DMS153 treated with DMSO at 0.1 percent for 48 hours (cell line): ENCODE measurements around the gene AHNAK.

Experiments used
- DNase-seq: peaks from one replicate; lab custom pipeline; 2025; ENCODE audit not compliant: unreplicated experiment; lab: John Stamatoyannopoulos, UW

AHNAK gene

DNA sequence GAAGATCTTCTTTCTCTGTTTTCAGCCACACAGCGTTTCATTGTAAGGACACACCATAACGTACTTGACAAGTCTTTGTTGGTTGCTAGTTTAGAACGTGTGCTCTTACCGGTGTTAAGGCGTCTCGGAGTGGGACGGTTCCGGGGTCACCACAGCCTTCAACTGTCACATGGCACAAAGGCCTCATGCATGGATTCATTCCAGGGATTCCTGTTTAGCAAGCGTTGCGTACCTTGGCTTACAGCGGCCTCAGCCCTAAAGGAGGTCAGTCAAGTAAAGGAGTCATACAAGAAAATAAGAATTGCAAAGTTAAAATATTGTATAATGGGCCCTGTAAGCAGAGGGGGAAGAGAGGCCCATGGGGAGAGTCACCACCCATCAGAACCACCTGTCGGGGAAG lies 130.0 kb downstream of the AHNAK start:
- no peak for DNase-seq

DNA sequence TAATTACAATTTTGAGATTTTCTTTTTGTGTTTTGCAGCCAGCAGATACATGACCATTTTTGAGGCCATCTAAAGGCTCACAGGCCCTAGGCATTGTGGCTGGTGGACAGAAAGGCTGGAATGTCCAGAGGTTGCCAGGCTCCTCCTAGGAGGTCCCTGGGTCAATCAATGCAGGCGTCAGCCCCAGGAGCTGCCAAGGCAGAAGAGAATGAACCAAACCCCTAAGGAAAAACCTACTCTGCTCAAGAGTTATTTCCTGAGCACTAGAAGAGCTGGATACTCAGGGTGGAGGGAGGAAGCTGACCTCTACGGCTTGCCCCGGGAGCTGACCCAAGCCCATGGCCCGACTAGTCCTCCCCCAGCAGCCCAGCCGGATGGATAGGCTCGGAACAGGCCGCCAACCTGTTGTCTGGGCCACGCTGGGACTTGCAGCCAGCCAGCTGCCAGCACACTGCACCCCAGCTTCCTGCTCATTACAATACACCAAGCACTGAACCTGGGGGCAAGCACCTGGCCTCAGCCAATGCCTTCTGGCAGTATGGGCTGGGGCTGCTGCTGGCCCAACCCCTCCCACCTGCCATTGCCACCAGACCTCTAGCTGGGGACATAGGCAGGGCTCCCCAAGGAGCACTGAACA lies 133.4 kb downstream of the AHNAK start:
- no peak for DNase-seq

DNA sequence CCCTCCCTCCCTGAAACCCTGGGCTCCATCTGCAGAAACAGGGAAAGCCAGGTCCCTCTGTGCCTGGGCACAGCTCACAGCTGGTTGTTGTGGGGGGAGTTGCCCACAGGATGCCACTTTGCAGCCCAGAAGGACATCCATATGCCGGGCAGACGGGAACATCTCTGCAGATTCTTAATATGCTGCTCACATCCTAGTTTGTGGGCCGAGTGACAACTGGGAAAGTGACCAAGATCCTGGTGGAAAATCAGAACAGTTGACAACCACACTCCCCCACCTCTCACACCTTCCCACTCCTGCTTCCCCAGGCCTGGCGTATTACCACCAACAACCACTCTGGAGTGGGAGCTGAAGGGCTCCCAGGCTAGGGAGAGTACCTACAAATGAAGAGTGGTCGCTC lies 135.1 kb downstream of the AHNAK start:
- DNase-seq, result no peak

DNA sequence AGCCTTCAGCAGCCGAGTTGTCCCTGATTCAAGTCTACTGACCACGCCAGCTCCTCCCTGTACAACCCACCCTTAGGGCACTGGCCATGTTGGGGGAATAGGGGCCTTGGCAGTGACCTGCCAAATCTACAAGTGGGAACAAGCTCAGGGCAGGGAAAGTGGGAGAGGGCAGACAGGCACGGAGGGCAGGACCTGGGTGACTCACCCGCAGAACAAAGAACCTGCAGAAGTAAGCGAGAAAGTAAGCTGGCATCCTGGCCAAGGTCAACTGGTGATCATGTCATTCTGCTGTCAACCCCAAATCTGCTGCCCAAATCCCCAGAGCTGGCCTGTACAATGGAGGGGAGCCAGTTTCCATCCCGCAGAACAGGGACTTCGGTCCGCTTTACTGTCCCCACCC lies 135.6 kb downstream of the AHNAK start:
- DNase-seq, result no peak

DNA sequence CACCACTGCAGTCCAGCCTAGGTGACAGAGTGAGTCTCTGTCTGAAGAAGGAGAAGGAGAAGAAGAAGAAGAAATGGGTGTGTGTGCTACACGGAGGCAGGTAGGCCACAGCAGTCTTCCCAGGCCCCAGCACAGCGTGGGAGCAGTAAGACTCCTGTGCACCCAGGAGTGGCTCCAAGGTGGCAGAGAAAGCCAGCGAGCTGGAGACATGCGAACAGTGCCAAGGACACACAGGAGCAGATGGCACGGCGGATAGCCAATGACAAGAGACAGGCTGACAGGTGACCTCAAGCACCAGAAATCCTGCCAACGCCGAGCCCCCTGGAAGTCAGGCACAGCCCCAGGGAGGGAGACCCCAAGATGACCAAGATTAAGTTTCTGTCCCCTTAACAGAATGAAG lies 136.8 kb downstream of the AHNAK start:
- DNase-seq, result no peak

DNA sequence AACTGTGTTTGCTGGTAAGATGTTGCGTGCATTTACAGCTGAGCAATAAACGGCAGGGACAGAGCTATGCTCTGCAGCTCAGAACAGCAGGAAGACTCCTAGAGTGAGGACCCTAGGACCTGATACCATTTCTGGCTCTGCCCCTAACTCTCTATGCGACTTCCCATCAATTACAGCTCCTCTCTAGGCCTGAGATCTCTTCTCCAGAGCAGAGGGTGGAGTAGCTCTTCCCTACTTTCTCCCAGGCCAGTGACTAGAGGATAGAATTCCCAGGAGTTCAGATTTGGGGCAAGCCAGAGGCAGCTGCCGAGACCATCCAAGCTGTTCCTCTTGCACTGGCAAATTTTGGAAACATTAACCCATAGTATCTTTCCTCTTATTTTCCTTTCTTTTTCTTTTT lies 140.6 kb downstream of the AHNAK start:
- no peak for DNase-seq

DNA sequence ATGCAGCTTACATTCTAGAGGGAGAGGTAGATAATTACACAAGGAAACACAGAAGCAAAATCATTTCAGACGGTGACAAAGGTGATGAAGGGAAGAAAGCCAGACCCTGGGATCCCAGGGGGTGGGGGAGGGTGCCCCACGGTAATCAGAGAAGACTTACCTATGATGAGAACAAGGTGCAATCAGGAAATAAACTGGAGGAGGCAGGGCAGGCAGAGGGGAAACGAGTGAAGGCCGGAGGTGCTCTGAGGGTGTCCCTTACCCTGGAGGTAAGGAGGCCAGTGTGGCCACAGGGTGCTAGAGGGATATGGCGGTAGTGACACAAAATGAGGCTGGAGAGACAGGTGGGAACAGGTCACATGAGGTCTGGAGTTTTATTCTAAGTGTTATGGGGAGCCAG lies 141.7 kb downstream of the AHNAK start:
- no peak for DNase-seq

DNA sequence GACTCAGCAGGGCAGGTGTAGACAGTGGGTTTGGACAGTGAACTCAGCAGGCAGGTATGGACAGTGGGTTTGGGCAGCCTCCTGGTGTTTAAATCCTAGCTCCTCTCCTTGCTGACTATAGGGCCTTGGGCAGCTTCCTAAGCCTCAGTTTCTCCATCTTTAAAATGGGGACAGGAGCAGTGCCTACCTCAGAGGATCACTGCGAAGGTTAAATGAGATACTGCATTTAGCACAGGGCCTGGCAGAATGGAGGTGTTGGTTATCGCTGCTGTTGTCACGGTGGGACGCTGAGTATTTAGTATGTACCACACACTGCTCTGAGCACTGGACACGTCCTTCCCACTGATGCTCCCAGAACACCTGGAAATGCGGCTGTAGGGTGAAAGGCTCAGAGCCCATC lies 142.2 kb downstream of the AHNAK start:
- no peak for DNase-seq

DNA sequence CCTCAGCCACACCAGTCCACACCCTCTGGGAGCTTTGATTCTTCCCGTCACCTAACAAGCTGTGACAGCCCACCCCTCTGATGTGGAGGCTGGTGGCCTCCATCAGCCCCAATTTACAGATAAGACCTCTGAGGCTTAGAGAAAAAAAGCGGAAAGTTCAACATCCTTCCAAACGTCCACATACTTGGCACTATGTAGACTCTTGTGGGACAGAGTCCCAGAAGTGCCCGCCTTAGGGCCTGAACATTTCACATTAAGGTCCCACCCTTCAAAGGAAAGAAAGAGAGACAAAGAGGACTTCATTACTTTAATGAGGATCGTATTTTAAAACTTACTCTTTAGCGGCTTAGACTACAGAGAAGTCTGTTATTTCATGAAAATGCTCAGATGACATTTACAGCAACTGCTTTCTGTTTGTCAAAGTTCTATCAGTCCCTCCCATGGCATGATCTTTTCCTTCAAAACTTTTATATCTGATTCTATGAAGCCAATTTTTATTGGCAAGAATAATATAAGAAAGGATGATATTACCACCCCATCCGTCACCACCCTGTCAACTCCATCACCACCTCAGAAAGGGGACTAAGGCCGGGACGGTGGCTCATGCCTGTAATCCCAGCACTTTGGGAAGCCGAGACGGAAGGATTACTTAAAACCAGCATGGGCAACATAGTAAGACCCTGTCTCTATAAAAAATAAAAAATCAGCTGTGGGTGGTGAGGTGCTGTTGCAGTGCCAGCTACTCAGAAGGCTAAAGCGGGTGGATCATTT lies 143.5 kb downstream of the AHNAK start:
- no peak for DNase-seq

DNA sequence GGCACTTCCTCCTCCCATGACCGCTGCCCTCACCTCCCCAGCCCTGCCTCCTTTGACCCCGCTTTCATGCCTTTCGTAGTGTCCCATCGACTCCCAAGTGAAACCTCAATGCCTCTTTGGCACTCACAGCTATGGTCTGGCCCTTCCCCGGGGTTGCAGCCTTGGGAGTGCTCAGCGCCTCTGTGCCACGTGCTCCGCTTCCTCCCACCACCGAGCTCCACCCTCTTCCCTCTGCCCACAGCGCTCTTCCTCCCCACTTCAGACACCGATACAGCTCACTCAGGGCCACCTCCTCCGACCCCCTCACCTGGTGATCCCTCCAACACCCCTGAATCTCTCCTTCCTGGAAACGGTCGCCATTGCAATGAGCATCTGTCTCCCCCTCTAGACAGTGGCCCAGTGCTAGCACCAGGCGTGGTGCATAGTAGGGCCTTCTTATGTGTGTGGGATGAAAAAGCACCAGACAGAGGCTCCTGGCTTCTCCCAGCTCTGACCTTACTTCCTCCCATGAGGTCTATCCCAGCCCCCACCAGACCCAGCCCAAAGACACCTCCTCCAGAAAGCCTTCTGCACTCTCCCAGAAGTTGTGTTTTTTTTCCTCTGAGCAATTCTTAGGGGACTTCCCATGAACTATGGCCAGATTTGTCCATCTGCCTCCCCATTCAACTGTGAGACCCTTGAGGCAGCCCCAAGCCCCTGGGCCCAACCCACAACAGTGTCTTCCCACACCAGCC lies 144.2 kb downstream of the AHNAK start:
- no peak for DNase-seq

DNA sequence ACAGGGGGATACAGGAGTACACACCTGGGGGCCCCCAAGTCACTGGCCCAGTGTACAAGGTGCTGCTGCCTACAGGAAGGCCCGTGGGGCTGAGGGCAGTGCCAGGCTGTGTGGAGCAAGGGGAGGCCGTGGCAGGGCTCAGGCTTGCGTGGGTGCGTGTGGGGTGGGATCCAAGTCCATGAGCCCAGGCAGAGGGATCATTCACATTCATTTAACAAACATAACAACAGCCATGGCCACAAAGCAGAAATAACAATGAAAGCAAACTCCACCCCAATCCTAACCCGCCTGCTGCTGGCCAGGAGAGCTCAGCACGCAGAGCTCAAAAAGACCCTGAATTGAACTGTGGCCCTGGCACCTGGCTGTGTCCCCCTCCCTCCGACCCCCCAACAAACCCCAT lies 144.8 kb downstream of the AHNAK start:
- no peak for DNase-seq

DNA sequence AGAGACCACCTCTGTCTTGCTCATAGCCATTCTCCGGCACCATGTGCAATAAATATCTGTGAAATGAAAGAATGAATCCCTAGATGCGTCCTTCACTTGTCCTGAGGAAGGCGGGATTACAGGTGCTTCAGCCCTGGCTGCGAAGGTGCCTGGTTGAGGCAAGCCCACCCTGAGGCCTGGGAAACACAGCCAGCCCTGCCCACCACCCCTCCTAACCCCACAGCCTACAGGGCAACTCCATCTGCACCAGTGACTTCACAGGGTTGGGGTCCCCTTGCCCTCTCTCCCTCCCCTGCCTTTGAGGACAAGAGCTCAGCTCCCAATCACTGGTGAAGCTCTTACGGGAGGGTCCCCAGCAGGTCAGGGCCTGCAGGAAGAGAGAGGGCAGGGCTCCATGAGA lies 145.2 kb downstream of the AHNAK start:
- DNase-seq, result no peak

DNA sequence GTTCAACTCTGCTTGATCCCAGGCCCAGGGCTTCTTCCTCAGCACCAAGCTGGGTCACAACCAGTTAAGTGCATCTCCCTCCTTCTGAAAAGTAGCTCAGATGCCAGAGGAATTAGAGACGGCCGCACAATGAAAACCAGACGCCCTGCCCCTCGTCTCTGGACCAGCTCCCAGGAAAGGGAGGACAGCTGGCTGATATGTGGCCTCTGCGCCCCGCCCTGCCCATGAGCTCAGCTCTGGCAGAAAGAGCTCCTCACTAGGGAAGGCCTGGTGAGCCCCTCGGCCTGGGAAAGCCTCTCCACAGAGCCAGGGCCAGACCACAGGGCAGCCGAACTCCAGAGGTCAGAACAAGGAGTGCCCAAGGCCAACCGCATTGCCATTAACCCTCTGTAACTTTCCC lies 145.8 kb downstream of the AHNAK start:
- DNase-seq, result no peak

DNA sequence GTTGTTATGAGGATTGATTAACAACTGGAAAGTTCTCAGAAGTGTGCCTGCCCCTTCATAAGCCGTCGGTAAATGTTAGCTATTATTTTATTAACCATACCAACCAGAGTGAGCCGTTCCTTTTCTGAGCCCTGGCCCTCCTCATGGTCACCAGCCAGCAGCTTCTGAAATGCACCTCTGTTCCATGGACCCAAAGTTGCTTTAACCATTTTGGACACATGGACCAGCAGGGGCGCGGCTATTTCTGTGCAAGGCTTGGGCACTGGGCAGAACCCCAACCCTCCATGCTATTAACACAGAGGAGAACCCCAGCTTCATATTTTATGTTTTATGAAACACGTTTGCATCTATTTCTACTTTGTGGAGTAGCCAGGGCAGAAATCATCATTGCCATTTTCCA lies 146.3 kb downstream of the AHNAK start:
- no peak for DNase-seq

DNA sequence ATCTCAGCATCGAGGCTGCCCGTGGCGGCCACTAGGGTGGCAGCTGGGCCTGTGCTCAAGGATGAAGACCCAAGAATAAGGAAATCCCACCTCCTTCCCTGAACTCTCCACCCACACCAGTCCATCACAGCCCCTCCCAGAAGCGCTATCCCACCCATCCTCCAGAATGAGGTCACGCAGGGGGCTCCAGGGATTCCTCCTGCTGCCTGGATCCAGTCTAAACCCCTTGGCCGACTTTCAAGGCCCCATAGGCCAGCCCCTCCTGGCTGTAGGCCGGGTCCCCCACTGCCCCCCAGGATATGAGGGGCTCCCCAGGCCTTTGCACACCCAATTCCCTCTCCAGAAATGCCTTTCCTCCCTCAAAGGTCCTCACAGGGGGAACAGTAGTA lies 146.7 kb downstream of the AHNAK start:
- no peak for DNase-seq

DNA sequence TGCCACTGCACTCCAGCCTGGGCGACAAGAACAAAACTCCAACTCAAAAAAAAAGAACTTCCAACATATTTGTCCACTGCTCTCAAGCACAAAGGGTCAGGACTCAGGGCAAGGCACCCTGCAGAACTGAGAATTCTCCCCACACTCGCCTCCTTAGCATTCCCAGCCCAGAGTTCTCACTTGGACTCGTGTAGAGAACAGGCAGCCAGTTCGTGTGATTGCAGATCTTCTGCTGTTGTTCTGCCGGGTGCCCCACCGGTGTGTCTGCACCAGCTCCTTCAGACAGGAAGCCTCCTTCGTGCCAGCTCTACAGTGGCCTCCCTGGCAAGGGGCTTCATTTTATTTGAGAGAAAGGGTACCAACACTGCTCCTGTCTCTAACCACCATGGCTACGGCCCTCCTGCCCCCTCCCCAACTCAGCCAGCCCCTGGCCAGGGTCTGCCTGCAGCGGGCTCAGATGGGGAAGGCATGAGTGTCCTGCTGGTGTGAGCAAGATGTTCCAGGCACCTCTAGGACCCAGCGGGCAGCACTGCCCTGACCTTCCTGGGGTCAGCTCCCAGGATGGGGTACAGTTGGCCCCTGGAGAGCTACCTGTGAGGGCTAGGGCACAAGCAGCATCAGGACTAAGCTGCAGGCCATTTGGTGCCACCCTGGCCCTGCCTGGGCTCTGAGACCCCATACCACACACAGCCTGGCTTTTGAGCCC lies 147.3 kb downstream of the AHNAK start:
- DNase-seq, result no peak

DNA sequence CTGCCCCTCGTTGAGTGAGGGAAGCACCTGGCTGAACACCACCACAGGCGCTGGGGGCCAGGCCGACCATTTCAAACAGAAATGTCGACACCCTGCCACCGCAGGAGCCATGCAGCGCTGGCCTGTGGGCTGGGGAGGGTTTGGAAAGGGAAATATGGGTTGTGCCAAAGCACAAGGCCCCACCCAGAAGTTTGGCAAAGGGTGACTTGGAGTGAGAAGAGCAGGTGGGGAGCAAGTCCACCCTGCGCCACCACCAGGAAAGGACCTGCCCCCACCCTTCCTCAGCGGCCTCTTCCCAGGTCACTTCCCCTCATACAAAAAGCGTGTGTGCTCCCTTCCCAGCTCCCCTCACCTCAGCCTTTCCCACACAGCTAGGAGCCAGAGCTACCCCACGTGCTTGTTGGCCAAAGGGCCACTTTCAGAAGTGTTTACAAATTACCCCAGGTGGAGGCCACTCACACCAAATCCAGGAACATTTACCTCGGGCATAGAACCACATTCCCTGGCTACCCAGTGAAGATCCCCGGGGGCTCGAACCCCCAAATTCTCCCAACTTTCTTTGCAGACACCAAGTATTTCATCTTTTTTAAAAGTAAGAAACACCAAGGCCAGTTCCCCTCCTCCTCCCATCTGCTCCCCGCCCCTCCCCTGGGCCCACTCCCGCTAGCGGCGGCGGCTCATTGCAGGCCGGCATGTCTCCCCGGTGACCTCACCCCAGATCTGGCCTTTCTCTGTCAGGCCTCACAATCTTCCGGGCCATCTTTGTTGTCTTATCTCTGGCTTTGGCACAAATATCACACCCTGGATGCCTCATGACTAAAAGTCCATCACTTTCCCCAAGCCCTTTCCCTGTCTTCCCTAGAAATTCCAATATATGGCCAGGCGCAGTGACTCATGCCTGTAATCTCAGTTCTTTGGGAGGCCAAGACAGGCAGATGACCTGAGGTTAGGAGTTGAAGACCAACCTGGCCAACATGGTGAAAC lies 148.3 kb downstream of the AHNAK start:
- DNase-seq, result no peak

DNA sequence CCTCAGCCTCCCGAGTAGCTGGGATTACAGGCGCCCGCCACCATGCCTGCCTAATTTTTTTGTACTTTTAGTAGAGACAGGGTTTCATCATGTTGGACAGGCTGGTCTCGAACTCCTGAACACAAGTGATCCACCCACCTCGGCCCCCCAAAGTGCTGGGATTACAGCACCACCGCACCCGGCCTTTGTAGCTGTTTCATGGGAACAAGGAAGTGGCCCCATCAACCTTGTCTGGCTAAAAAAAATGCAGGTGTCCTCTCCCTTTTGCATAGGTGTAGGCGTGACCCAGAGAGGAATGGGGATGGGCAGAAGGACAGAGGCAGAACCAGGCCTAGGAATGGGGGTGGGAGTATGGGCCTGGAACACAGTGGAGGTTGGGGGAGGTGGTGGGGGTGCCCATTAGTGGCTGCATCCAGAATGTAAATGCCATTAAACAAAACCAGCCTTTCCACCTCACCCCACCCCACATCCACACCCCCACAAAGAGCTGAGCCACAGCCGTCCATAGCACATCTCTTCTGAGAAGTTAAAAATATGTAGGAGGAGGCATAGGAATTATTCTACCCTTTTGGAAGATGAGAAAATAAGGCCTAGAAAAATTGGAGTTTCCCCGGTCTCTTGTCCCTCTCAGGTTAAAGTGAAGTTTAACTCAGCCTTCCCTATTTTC lies 150.6 kb downstream of the AHNAK start:
- no peak for DNase-seq

DNA sequence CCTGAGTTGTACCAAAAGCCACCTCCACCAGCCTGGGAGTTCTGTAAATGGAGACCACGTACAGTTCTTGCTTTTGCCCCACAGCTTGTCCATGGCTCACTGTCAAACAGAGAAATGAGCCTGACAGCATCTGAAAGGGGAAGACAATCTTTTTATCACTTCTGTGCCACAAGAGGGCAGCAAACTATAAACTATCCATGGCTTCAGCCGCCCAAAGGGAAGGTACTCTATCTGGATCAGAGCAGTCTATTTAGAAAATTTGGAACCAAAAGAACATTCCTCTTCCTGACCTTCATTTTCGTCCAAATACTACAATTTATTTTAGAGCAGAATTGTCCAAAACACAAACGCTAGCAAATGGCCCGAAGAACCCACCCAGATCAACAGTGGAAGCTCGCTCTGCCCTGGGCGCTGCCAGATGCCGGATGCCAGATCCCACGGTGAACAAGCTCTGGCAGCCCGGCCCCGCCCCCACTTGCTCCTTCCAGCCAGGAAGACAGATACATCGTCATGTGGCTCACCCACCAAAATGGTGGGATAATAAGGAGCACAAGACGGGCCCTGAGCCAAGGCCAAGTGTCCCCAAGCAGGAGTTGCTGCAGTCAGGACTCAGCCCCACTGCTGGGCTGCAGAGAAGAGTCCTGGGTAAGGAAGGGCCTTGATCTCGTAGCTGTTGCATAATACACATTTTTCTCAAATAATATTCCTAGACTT lies 151.6 kb downstream of the AHNAK start:
- peak; percentile 85 for DNase-seq
